Neural progenitor cell (in vitro differentiated cells): Measurements from ENCODE around the gene MARCHF2. TPM values are rescaled to one million over a fixed set of nuclear protein-coding genes. Genes with fewer than 3 reads are reported as not detected.
"Not testable (repeated sequence)": the region's sequence is repeated elsewhere in the genome, so short reads cannot be mapped to it uniquely, and the experiment has no call there.

Experiments
- DNase-seq: peaks from one replicate; pipeline ENCODE4 v3.0.0-alpha.2; 2016; ENCODE audit warnings: low spot score
- H2AFZ ChIP-seq: fragments of 200-600 bp; sonication (generic); replicated peaks from 2 replicates; pipeline ENCODE4 v1.6.1; 2016; ENCODE audit warnings: antibody characterized with exemption
- H3F3A ChIP-seq: fragments of 200-600 bp; sonication (generic); 2 replicates; pipeline ENCODE4 v1.6.1; 2016; ENCODE audit warnings: antibody characterized with exemption, low read depth
- H3K27ac ChIP-seq: fragments of 200-600 bp; sonication (generic); 2 replicates; pipeline ENCODE4 v1.5.1; 2016; ENCODE audit warnings: mild to moderate bottlenecking
- H3K27me3 ChIP-seq: fragments of 200-600 bp; sonication (generic); 2 replicates; pipeline ENCODE4 v1.6.1; 2016; ENCODE audit warnings: mild to moderate bottlenecking, moderate library complexity
- H3K36me3 ChIP-seq: fragments of 200-600 bp; sonication (generic); 2 replicates; pipeline ENCODE4 v1.5.1; 2016
- H3K4me1 ChIP-seq: fragments of 200-600 bp; sonication (generic); 2 replicates; pipeline ENCODE4 v1.6.1; 2016; ENCODE audit warnings: mixed run types
- H3K4me2 ChIP-seq: fragments of 200-600 bp; sonication (generic); 2 replicates; pipeline ENCODE4 v1.6.1; 2016
- H3K4me3 ChIP-seq: fragments of 200-600 bp; sonication (generic); 2 replicates; pipeline ENCODE4 v1.5.1; 2016
- H3K79me2 ChIP-seq: fragments of 200-600 bp; sonication (generic); 2 replicates; pipeline ENCODE4 v1.6.1; 2016; ENCODE audit warnings: low read depth
- H3K9ac ChIP-seq: fragments of 200-600 bp; sonication (generic); 2 replicates; pipeline ENCODE4 v1.6.1; 2016
- H3K9me3 ChIP-seq: fragments of 200-600 bp; sonication (generic); 2 replicates; pipeline ENCODE4 v1.5.1; 2016; ENCODE audit warnings: low read depth
- H4K20me1 ChIP-seq: fragments of 200-600 bp; sonication (generic); 2 replicates; pipeline ENCODE4 v1.6.1; 2016; ENCODE audit warnings: low read depth
- H3K27ac Mint-ChIP-seq: 3 replicates; pipeline ENCODE4 v1.8.0; 2021; ENCODE audit warnings: mixed read lengths
- H3K27me3 Mint-ChIP-seq: 2 replicates; pipeline ENCODE4 v1.8.0; 2022; ENCODE audit warnings: low read depth, mild to moderate bottlenecking, inconsistent platforms, moderate library complexity, mixed read lengths; ENCODE audit not compliant: insufficient read depth
- H3K36me3 Mint-ChIP-seq: 3 replicates; pipeline ENCODE4 v1.8.0; 2021; ENCODE audit warnings: mixed read lengths
- H3K4me1 Mint-ChIP-seq: 3 replicates; pipeline ENCODE4 v1.8.0; 2021; ENCODE audit warnings: mixed read lengths
- H3K4me3 Mint-ChIP-seq: 3 replicates; pipeline ENCODE4 v1.8.0; 2021; ENCODE audit warnings: mild to moderate bottlenecking, moderate library complexity, mixed read lengths
- H3K9me3 Mint-ChIP-seq: 3 replicates; pipeline ENCODE4 v1.8.0; 2020; ENCODE audit warnings: mixed read lengths
- EZH2 ChIP-seq: fragments of 200-600 bp; sonication (generic); IDR thresholded peaks from 2 replicates; pipeline ENCODE4 v1.6.1; 2017; ENCODE audit warnings: antibody characterized with exemption, mild to moderate bottlenecking, moderate library complexity
- EZH2phosphoT487 ChIP-seq: fragments of 200-600 bp; sonication (generic); IDR thresholded peaks from 2 replicates; pipeline ENCODE4 v1.6.1; 2017; ENCODE audit warnings: antibody characterized with exemption
- total RNA-seq: library from RNA; depleted of rRNA; stranded (reverse); fragments of >200 nt; gene quantifications from 2 replicates; pipeline ENCODE4 v1.2.3, GENCODE V29; 2015; ENCODE audit warnings: low replicate concordance
- TF ChIP-seq, protein P1 (sequence below): fragments of 200-600 bp; sonication (generic); IDR thresholded peaks from 2 replicates; pipeline ENCODE4 v1.5.1; 2017; ENCODE audit warnings: antibody characterized with exemption, mild to moderate bottlenecking

Gene MARCHF2
- total RNA-seq, 1 donor from 2014 or later, result 27.0 TPM

DNA sequence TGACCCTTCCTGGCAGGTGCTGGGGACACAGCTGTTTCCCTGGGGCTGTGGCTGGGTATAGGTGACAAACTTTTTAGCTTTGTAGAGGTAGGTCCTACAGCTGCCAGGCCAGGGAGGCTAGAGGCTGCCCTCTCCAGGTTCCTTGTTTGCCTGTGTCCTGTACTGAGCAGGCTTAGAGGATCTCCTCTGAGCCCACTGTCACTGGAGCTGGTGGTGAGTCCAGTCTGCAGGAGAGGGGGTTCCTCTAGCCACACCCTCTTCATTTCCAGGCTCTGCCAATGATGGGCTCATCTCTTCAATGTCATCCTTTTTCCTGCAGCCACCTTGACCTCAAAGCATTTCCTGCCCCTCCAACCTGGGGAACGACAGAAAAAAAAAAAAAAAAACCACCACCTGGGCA, 35.5 kb upstream of the MARCHF2 start:
- Mint-ChIP-seq H3K4me3 (no peak overlapping the region), H3K9me3 (no peaks in the 10 kb centered on the region), H3K27me3 (peaks cover 2% of the 10 kb centered on the region), H3K36me3 (peaks cover 12% of the 10 kb centered on the region), H3K27ac (no peak overlapping the region), H3K4me1 (peaks cover 2% of the 10 kb centered on the region)
- no peaks in the 10 kb centered on the region for H3K79me2 ChIP-seq
- no peaks in the 10 kb centered on the region for H4K20me1 ChIP-seq
- no peaks in the 10 kb centered on the region for H3K36me3 ChIP-seq
- H3K4me3 ChIP-seq, result no peak overlapping the region
- H3K27me3 ChIP-seq, result no peaks in the 10 kb centered on the region
- TF ChIP-seq EZH2 (no peak), EZH2phosphoT487 (no peak)
- TF ChIP-seq, protein P1, sequence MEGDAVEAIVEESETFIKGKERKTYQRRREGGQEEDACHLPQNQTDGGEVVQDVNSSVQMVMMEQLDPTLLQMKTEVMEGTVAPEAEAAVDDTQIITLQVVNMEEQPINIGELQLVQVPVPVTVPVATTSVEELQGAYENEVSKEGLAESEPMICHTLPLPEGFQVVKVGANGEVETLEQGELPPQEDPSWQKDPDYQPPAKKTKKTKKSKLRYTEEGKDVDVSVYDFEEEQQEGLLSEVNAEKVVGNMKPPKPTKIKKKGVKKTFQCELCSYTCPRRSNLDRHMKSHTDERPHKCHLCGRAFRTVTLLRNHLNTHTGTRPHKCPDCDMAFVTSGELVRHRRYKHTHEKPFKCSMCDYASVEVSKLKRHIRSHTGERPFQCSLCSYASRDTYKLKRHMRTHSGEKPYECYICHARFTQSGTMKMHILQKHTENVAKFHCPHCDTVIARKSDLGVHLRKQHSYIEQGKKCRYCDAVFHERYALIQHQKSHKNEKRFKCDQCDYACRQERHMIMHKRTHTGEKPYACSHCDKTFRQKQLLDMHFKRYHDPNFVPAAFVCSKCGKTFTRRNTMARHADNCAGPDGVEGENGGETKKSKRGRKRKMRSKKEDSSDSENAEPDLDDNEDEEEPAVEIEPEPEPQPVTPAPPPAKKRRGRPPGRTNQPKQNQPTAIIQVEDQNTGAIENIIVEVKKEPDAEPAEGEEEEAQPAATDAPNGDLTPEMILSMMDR, result no peak
- H3K9ac ChIP-seq, result no peak overlapping the region
- no peak overlapping the region for H3K4me2 ChIP-seq
- H3K4me1 ChIP-seq, result no peaks in the 10 kb centered on the region
- H3F3A ChIP-seq, result no peaks in the 10 kb centered on the region
- H3K27ac ChIP-seq, result no peak overlapping the region
- DNase-seq, result no peak
- no peak overlapping the region for H2AFZ ChIP-seq
- no peaks in the 10 kb centered on the region for H3K9me3 ChIP-seq

DNA sequence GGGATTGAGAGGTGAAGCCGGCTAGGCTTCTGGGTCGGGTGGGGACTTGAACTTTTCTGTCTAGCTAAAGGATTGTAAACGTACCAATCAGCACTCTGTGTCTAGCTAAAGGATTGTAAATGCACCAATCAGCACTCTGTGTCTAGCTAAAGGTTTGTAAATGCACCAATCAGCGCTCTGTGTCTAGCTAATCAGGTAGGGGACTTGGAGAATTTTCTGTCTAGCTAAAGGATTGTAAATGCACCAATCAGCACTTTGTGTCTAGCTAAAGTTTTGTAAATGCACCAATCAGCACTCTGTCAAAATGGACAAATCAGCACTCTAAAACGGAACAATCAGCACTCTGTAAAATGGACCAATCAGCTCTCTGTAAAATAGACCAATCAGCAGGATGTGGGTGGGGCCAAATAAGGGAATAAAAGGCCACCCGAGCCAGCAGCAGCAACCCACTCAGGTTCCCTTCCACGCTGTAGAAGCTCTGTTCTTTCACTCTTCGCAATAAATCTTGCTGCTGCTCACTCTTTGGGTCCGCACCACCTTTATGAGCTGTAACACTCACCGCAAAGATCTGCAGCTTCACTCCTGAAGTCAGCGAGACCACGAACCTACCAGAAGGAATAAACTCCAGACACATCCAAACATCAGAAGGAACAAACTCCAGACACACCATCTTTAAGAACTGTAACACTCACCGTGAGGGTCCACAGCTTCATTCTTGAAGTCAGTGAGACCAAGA, 33.8 kb upstream of the MARCHF2 start:
- peaks cover 10% of the 10 kb centered on the region for H3K36me3 Mint-ChIP-seq
- H3K27me3 ChIP-seq, DNase-seq, H3K27ac ChIP-seq, H3K4me3 Mint-ChIP-seq, H3K9me3 ChIP-seq, H3K4me2 ChIP-seq, H3K4me3 ChIP-seq, H2AFZ ChIP-seq, H3K9me3 Mint-ChIP-seq, H4K20me1 ChIP-seq, H3K9ac ChIP-seq, H3K27ac Mint-ChIP-seq, H3K4me1 ChIP-seq, H3K4me1 Mint-ChIP-seq, H3K36me3 ChIP-seq, H3F3A ChIP-seq, H3K27me3 Mint-ChIP-seq, H3K79me2 ChIP-seq: not testable (repeated sequence)

DNA sequence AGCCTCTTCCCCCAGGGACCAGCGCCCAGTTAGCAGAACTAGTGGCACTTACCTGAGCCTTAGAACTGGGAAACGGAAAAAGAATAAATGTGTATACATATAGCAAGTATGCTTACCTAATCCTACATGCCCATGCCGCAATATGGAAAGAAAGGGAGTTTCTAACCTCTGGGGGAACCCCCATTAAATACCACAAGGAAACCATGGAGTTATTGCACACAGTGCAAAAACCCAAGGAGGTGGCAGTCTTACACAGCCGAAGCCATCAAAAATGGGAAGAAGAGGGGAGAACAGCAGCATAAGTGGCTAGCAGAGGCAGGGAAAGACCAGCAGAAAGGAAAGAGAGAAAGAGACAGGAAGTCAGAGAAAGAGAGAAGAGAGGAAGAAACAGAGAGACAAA, 28.5 kb upstream of the MARCHF2 start:
- not testable (repeated sequence) for H3K4me2 ChIP-seq, H3K9me3 Mint-ChIP-seq, H3K36me3 ChIP-seq, H3K4me1 Mint-ChIP-seq, DNase-seq, H3K4me3 Mint-ChIP-seq, H3K4me3 ChIP-seq, H4K20me1 ChIP-seq, H3K27ac Mint-ChIP-seq, H3K27me3 Mint-ChIP-seq, H3K4me1 ChIP-seq, H3K9me3 ChIP-seq, H3K27ac ChIP-seq, H2AFZ ChIP-seq, H3K27me3 ChIP-seq, H3K9ac ChIP-seq
- peaks cover 15% of the 10 kb centered on the region for H3F3A ChIP-seq
- H3K36me3 Mint-ChIP-seq, result peaks cover 10% of the 10 kb centered on the region
- peaks cover 10% of the 10 kb centered on the region for H3K79me2 ChIP-seq

DNA sequence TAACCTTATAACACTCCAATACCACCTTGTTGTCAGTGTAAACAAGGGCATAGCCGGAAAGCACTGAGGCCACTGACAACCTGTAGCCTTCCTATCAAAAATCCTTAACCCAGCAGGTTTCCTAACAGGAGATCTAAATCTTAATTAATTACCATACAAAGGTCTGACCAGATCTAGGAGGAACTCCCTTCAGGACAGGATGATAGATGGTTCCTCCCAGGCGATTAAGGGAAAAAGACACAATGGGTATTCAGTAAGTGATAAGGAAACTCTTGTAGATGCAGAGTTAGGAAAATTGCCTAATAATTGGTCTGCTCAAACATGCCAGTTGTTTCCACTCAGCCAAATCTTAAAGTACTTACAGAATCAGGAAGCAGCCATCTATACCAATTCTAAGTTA, 28.0 kb upstream of the MARCHF2 start:
- H3K27ac Mint-ChIP-seq, H3K36me3 ChIP-seq, H3K27me3 Mint-ChIP-seq, H2AFZ ChIP-seq, H4K20me1 ChIP-seq, H3K9me3 ChIP-seq, H3K4me1 ChIP-seq, H3K4me3 ChIP-seq, DNase-seq, H3K4me1 Mint-ChIP-seq, H3K9me3 Mint-ChIP-seq, H3K4me2 ChIP-seq, H3K9ac ChIP-seq, H3K36me3 Mint-ChIP-seq, H3K27ac ChIP-seq, H3K4me3 Mint-ChIP-seq, H3K27me3 ChIP-seq: not testable (repeated sequence)
- peaks cover 10% of the 10 kb centered on the region for H3K79me2 ChIP-seq
- H3F3A ChIP-seq, result peaks cover 17% of the 10 kb centered on the region

DNA sequence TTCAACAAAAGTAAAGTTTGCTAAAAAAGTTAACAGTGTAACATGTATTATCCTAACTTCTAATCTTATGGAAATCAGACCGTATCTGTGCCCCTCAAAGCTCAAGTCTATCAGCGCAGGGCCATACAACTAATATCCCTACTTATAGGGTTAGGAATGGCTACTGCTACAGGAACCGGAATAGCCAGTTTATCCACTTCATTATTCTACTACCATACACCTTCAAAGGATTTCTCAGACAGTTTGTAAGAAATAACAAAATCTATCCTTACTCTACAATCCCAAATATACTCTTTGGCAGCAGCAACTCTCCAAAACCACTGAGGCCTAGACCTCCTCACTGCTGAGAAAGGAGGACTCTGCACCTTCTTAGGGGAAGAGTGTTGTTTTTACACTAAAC, 27.5 kb upstream of the MARCHF2 start:
- not testable (repeated sequence) for H3K4me1 Mint-ChIP-seq, H3K9me3 ChIP-seq, H4K20me1 ChIP-seq, H3K27ac ChIP-seq, H3K4me3 ChIP-seq, H3K9me3 Mint-ChIP-seq, H3K27ac Mint-ChIP-seq, H3K27me3 ChIP-seq, H3K4me3 Mint-ChIP-seq, H2AFZ ChIP-seq, H3K9ac ChIP-seq, H3K36me3 ChIP-seq, H3K4me1 ChIP-seq, DNase-seq, H3K4me2 ChIP-seq, H3K27me3 Mint-ChIP-seq, H3K36me3 Mint-ChIP-seq
- peaks cover 17% of the 10 kb centered on the region for H3F3A ChIP-seq
- H3K79me2 ChIP-seq, result peaks cover 10% of the 10 kb centered on the region

DNA sequence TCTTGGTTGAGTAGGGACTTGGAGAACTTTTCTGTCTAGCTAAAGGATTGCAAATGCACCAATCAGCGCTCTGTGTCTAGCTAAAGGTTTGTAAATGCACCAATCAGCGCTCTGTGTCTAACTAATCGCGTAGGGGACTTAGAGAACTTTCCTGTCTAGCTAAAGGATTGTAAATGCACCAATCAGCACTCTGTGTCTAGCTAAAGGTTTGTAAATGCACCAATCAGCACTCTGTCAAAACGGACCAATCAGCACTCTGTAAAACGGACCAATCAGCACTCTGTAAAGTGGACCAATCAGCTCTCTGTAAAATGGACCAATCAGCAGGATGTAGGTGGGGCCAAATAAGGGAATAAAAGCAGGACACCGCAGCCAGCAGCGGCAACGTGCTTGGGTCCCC, 26.7 kb upstream of the MARCHF2 start:
- H3K36me3 ChIP-seq, H2AFZ ChIP-seq, H3K4me1 ChIP-seq, H3K27ac Mint-ChIP-seq, H4K20me1 ChIP-seq, H3K36me3 Mint-ChIP-seq, H3K4me2 ChIP-seq, H3K4me3 ChIP-seq, H3K9me3 ChIP-seq, H3K4me3 Mint-ChIP-seq, DNase-seq, H3K27me3 Mint-ChIP-seq, H3K4me1 Mint-ChIP-seq, H3K9me3 Mint-ChIP-seq, H3K27me3 ChIP-seq, H3K27ac ChIP-seq, H3K9ac ChIP-seq: not testable (repeated sequence)
- peaks cover 21% of the 10 kb centered on the region for H3F3A ChIP-seq
- peaks cover 17% of the 10 kb centered on the region for H3K79me2 ChIP-seq
